WTC11 (cell line): ENCODE data around the gene C14orf132. TPM values are rescaled to one million over a fixed set of nuclear protein-coding genes. Genes with fewer than 3 reads are reported as not detected.

Source experiments
- ATAC-seq: fragments of 200-7000 bp; cut with Tn5 transposase; 2 replicates; pipeline ENCODE4 v1.10.0; 2021; ENCODE audit warnings: mild to moderate bottlenecking, moderate library complexity
- CTCF ChIA-PET: fragments of 300-600 bp; sonication (Branson Sonifier 250); formaldehyde crosslinking; loops from one replicate; lab custom pipeline; 2021; ENCODE audit warnings: antibody characterized with exemption; lab: Charles Lee
- POLR2A ChIA-PET: fragments of 350-600 bp; sonication (Branson Sonifier 250); formaldehyde crosslinking; loops from one replicate; lab custom pipeline; 2021; ENCODE audit warnings: antibody characterized with exemption; lab: Charles Lee
- DNase-seq: peaks from one replicate; pipeline ENCODE4 v3.0.0; 2021; ENCODE audit warnings: low spot score
- H3K27ac Mint-ChIP-seq: 2 replicates; pipeline ENCODE4 v1.8.0; 2021; ENCODE audit warnings: mixed read lengths
- H3K27me3 Mint-ChIP-seq: 2 replicates; pipeline ENCODE4 v1.8.0; 2021; ENCODE audit warnings: low read depth, mild to moderate bottlenecking, moderate library complexity, mixed read lengths
- H3K36me3 Mint-ChIP-seq: 2 replicates; pipeline ENCODE4 v1.8.0; 2021; ENCODE audit warnings: mixed read lengths
- H3K4me1 Mint-ChIP-seq: 2 replicates; pipeline ENCODE4 v1.8.0; 2022; ENCODE audit warnings: mixed read lengths
- H3K4me3 Mint-ChIP-seq: 2 replicates; pipeline ENCODE4 v1.8.0; 2021; ENCODE audit warnings: mild to moderate bottlenecking, moderate library complexity, mixed read lengths
- H3K9me3 Mint-ChIP-seq: 2 replicates; pipeline ENCODE4 v1.8.0; 2021; ENCODE audit warnings: mixed read lengths
- CREB1 ChIP-seq: sonication (generic); formaldehyde crosslinking; IDR thresholded peaks from 2 replicates; pipeline ENCODE4 v1.8.0; 2023; ENCODE audit warnings: mild to moderate bottlenecking, missing genetic modification reagents
- ETV6 ChIP-seq: sonication (generic); formaldehyde crosslinking; IDR thresholded peaks from 2 replicates; pipeline ENCODE4 v1.8.1; 2022; ENCODE audit warnings: mild to moderate bottlenecking, missing genetic modification reagents
- HMGA2 ChIP-seq: fragments of 250-450 bp; sonication (Bioruptor Pico); IDR thresholded peaks from 2 replicates; pipeline ENCODE4 v1.4.0; 2021; ENCODE audit warnings: mild to moderate bottlenecking, moderate library complexity
- MYBL2 ChIP-seq: sonication (generic); formaldehyde crosslinking; IDR thresholded peaks from 2 replicates; pipeline ENCODE4 v1.8.1; 2023; ENCODE audit warnings: mild to moderate bottlenecking, moderate library complexity, missing genetic modification reagents
- NR3C1 ChIP-seq: sonication (generic); formaldehyde crosslinking; conservative IDR thresholded peaks from 2 replicates; pipeline ENCODE4 v1.8.1; 2023; ENCODE audit warnings: low read depth, mild to moderate bottlenecking, missing genetic modification reagents
- RORB ChIP-seq: fragments of 250-450 bp; sonication (Bioruptor Pico); IDR thresholded peaks from 2 replicates; pipeline ENCODE4 v1.9.0; 2021; ENCODE audit warnings: mild to moderate bottlenecking
- SOX15 ChIP-seq: fragments of 250-450 bp; sonication (Bioruptor Pico); IDR thresholded peaks from 2 replicates; pipeline ENCODE4 v1.9.0; 2021; ENCODE audit warnings: mild to moderate bottlenecking
- SP1 ChIP-seq: sonication (generic); formaldehyde crosslinking; conservative IDR thresholded peaks from 2 replicates; pipeline ENCODE4 v1.8.1; 2022; ENCODE audit warnings: missing genetic modification reagents
- TCF7 ChIP-seq: sonication (generic); formaldehyde crosslinking; IDR thresholded peaks from 2 replicates; pipeline ENCODE4 v1.8.0; 2022; ENCODE audit warnings: mild to moderate bottlenecking, low read depth, missing genetic modification reagents, moderate library complexity
- TEAD4 ChIP-seq: sonication (generic); formaldehyde crosslinking; IDR thresholded peaks from 2 replicates; pipeline ENCODE4 v1.8.0; 2022; ENCODE audit warnings: mild to moderate bottlenecking, missing genetic modification reagents
- ZBTB21 ChIP-seq: sonication (generic); formaldehyde crosslinking; IDR thresholded peaks from 2 replicates; pipeline ENCODE4 v1.8.1; 2023; ENCODE audit warnings: mild to moderate bottlenecking, missing genetic modification reagents, borderline replicate concordance
- ZNF416 ChIP-seq: fragments of 250-450 bp; sonication (Bioruptor Pico); IDR thresholded peaks from 2 replicates; pipeline ENCODE4 v1.9.0; 2021; ENCODE audit warnings: mild to moderate bottlenecking, inconsistent platforms
- total RNA-seq: library from RNA; stranded (reverse); gene quantifications from 3 replicates; pipeline ENCODE4 v1.2.3, GENCODE V29; 2021
- TF ChIP-seq, protein P1 (sequence below): fragments of 250-450 bp; sonication (Bioruptor Pico); IDR thresholded peaks from 2 replicates; pipeline ENCODE4 v1.9.0; 2021; ENCODE audit warnings: mild to moderate bottlenecking
- TF ChIP-seq, protein P2 (sequence below): fragments of 250-450 bp; sonication (Bioruptor Pico); IDR thresholded peaks from 2 replicates; pipeline ENCODE4 v1.8.0; 2021; ENCODE audit warnings: mild to moderate bottlenecking
- TF ChIP-seq, protein P3 (sequence below): sonication (generic); formaldehyde crosslinking; conservative IDR thresholded peaks from 2 replicates; pipeline ENCODE4 v1.8.1; 2023; ENCODE audit warnings: mild to moderate bottlenecking, low read depth, missing genetic modification reagents, moderate library complexity
- TF ChIP-seq, protein P4 (sequence below): sonication (generic); formaldehyde crosslinking; IDR thresholded peaks from 2 replicates; pipeline ENCODE4 v1.8.0; 2022; ENCODE audit warnings: mild to moderate bottlenecking, missing genetic modification reagents
- TF ChIP-seq, protein P5 (sequence below): sonication (generic); formaldehyde crosslinking; IDR thresholded peaks from 2 replicates; pipeline ENCODE4 v1.8.0; 2023; ENCODE audit warnings: mild to moderate bottlenecking, missing genetic modification reagents
- TF ChIP-seq, protein P6 (sequence below): sonication (generic); formaldehyde crosslinking; conservative IDR thresholded peaks from 2 replicates; pipeline ENCODE4 v1.8.1; 2022; ENCODE audit warnings: mild to moderate bottlenecking, missing genetic modification reagents
- TF ChIP-seq, protein P7 (sequence below): sonication (generic); formaldehyde crosslinking; IDR thresholded peaks from 2 replicates; pipeline ENCODE4 v1.8.1; 2023; ENCODE audit warnings: mild to moderate bottlenecking, missing genetic modification reagents, moderate library complexity
- TF ChIP-seq, protein P8 (sequence below): sonication (generic); formaldehyde crosslinking; IDR thresholded peaks from 2 replicates; pipeline ENCODE4 v1.8.1; 2023; ENCODE audit warnings: mild to moderate bottlenecking, missing genetic modification reagents

Gene C14orf132
- total RNA-seq, 1 experiment from 2014 or later: 14.1 TPM

DNA sequence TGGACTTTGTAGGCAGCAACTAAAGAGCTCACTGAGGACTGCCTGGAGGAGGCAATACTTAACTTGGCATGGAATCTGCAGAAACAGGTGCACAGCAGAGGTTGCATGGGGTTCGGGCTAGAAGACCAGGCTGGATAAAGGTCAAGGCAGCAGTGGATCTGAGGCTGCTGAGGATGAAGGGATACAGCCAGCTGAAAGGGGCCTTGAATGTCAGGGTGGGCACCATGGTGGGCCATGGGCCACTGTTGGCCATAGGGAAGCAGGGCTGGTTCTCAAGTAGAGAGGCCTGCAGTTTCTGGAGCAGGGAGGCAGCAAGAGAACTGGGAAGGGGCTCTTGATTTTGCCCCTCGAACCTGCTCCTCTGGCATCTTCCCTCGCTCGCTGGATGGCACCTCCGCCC is 55.5 kb downstream of the C14orf132 start:
- CTCF ChIA-PET: interaction anchor here (1.1 to 1.8 kb wide), 2 partner anchors 38 to 95 kb away, joined by 3 to 14 read pairs; no protein-coding TSS in a partner anchor
- TF ChIP-seq, protein P1, sequence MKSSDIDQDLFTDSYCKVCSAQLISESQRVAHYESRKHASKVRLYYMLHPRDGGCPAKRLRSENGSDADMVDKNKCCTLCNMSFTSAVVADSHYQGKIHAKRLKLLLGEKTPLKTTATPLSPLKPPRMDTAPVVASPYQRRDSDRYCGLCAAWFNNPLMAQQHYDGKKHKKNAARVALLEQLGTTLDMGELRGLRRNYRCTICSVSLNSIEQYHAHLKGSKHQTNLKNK (CRISPR knock-in tag): no peak
- TF ChIP-seq HMGA2 (CRISPR knock-in tag): no peak
- TF ChIP-seq MYBL2 (CRISPR knock-in tag): no peak
- no peak for TF ChIP-seq ZNF416 (CRISPR knock-in tag)
- TF ChIP-seq, protein P2, sequence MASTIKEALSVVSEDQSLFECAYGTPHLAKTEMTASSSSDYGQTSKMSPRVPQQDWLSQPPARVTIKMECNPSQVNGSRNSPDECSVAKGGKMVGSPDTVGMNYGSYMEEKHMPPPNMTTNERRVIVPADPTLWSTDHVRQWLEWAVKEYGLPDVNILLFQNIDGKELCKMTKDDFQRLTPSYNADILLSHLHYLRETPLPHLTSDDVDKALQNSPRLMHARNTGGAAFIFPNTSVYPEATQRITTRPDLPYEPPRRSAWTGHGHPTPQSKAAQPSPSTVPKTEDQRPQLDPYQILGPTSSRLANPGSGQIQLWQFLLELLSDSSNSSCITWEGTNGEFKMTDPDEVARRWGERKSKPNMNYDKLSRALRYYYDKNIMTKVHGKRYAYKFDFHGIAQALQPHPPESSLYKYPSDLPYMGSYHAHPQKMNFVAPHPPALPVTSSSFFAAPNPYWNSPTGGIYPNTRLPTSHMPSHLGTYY (CRISPR knock-in tag): no peak
- TF ChIP-seq, protein P3, sequence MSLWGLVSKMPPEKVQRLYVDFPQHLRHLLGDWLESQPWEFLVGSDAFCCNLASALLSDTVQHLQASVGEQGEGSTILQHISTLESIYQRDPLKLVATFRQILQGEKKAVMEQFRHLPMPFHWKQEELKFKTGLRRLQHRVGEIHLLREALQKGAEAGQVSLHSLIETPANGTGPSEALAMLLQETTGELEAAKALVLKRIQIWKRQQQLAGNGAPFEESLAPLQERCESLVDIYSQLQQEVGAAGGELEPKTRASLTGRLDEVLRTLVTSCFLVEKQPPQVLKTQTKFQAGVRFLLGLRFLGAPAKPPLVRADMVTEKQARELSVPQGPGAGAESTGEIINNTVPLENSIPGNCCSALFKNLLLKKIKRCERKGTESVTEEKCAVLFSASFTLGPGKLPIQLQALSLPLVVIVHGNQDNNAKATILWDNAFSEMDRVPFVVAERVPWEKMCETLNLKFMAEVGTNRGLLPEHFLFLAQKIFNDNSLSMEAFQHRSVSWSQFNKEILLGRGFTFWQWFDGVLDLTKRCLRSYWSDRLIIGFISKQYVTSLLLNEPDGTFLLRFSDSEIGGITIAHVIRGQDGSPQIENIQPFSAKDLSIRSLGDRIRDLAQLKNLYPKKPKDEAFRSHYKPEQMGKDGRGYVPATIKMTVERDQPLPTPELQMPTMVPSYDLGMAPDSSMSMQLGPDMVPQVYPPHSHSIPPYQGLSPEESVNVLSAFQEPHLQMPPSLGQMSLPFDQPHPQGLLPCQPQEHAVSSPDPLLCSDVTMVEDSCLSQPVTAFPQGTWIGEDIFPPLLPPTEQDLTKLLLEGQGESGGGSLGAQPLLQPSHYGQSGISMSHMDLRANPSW: no peak
- TF ChIP-seq CREB1: no peak
- TF ChIP-seq SP1 (CRISPR knock-in tag): no peak
- TF ChIP-seq, protein P4, sequence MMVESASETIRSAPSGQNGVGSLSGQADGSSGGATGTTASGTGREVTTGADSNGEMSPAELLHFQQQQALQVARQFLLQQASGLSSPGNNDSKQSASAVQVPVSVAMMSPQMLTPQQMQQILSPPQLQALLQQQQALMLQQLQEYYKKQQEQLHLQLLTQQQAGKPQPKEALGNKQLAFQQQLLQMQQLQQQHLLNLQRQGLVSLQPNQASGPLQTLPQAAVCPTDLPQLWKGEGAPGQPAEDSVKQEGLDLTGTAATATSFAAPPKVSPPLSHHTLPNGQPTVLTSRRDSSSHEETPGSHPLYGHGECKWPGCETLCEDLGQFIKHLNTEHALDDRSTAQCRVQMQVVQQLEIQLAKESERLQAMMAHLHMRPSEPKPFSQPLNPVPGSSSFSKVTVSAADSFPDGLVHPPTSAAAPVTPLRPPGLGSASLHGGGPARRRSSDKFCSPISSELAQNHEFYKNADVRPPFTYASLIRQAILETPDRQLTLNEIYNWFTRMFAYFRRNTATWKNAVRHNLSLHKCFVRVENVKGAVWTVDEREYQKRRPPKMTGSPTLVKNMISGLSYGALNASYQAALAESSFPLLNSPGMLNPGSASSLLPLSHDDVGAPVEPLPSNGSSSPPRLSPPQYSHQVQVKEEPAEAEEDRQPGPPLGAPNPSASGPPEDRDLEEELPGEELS (CRISPR knock-in tag): no peak
- TF ChIP-seq TEAD4 (CRISPR knock-in tag): no peak
- no peak for TF ChIP-seq ZBTB21 (CRISPR knock-in tag)
- TF ChIP-seq RORB: no peak
- no peak for TF ChIP-seq SOX15 (CRISPR knock-in tag)
- TF ChIP-seq TCF7 (CRISPR knock-in tag): no peak
- no peak for TF ChIP-seq ETV6 (CRISPR knock-in tag)
- TF ChIP-seq NR3C1 (CRISPR knock-in tag): no peak
- TF ChIP-seq, protein P5, sequence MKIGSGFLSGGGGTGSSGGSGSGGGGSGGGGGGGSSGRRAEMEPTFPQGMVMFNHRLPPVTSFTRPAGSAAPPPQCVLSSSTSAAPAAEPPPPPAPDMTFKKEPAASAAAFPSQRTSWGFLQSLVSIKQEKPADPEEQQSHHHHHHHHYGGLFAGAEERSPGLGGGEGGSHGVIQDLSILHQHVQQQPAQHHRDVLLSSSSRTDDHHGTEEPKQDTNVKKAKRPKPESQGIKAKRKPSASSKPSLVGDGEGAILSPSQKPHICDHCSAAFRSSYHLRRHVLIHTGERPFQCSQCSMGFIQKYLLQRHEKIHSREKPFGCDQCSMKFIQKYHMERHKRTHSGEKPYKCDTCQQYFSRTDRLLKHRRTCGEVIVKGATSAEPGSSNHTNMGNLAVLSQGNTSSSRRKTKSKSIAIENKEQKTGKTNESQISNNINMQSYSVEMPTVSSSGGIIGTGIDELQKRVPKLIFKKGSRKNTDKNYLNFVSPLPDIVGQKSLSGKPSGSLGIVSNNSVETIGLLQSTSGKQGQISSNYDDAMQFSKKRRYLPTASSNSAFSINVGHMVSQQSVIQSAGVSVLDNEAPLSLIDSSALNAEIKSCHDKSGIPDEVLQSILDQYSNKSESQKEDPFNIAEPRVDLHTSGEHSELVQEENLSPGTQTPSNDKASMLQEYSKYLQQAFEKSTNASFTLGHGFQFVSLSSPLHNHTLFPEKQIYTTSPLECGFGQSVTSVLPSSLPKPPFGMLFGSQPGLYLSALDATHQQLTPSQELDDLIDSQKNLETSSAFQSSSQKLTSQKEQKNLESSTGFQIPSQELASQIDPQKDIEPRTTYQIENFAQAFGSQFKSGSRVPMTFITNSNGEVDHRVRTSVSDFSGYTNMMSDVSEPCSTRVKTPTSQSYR (CRISPR knock-in tag): no peak
- TF ChIP-seq, protein P6, sequence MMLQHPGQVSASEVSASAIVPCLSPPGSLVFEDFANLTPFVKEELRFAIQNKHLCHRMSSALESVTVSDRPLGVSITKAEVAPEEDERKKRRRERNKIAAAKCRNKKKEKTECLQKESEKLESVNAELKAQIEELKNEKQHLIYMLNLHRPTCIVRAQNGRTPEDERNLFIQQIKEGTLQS: no peak
- TF ChIP-seq, protein P7, sequence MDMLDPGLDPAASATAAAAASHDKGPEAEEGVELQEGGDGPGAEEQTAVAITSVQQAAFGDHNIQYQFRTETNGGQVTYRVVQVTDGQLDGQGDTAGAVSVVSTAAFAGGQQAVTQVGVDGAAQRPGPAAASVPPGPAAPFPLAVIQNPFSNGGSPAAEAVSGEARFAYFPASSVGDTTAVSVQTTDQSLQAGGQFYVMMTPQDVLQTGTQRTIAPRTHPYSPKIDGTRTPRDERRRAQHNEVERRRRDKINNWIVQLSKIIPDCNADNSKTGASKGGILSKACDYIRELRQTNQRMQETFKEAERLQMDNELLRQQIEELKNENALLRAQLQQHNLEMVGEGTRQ (CRISPR knock-in tag): no peak
- TF ChIP-seq, protein P8, sequence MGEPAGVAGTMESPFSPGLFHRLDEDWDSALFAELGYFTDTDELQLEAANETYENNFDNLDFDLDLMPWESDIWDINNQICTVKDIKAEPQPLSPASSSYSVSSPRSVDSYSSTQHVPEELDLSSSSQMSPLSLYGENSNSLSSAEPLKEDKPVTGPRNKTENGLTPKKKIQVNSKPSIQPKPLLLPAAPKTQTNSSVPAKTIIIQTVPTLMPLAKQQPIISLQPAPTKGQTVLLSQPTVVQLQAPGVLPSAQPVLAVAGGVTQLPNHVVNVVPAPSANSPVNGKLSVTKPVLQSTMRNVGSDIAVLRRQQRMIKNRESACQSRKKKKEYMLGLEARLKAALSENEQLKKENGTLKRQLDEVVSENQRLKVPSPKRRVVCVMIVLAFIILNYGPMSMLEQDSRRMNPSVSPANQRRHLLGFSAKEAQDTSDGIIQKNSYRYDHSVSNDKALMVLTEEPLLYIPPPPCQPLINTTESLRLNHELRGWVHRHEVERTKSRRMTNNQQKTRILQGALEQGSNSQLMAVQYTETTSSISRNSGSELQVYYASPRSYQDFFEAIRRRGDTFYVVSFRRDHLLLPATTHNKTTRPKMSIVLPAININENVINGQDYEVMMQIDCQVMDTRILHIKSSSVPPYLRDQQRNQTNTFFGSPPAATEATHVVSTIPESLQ (CRISPR knock-in tag): no peak
- TF ChIP-seq, all 79 proteins: peak for 0
- H3K4me3 Mint-ChIP-seq: no peak overlapping the region
- no peak for DNase-seq
- POLR2A ChIA-PET: no interaction called here
- no peak for ATAC-seq
- H3K4me1 Mint-ChIP-seq: peaks cover 20% of the 10 kb centered on the region
- no peak overlapping the region for H3K27ac Mint-ChIP-seq
- no peaks in the 10 kb centered on the region for H3K36me3 Mint-ChIP-seq
- no peaks in the 10 kb centered on the region for H3K27me3 Mint-ChIP-seq
- H3K9me3 Mint-ChIP-seq: no peaks in the 10 kb centered on the region
